ENCODE data around the gene WFIKKN2. TPM values are rescaled to one million over a fixed set of nuclear protein-coding genes. Genes with fewer than 3 reads are reported as not detected.

WFIKKN2 gene
- total and polyA plus RNA-seq, 2 of the 13 experiments (the other 11 are each of a cell fraction or from before 2014, with no cell fraction given), result not detected

DNA sequence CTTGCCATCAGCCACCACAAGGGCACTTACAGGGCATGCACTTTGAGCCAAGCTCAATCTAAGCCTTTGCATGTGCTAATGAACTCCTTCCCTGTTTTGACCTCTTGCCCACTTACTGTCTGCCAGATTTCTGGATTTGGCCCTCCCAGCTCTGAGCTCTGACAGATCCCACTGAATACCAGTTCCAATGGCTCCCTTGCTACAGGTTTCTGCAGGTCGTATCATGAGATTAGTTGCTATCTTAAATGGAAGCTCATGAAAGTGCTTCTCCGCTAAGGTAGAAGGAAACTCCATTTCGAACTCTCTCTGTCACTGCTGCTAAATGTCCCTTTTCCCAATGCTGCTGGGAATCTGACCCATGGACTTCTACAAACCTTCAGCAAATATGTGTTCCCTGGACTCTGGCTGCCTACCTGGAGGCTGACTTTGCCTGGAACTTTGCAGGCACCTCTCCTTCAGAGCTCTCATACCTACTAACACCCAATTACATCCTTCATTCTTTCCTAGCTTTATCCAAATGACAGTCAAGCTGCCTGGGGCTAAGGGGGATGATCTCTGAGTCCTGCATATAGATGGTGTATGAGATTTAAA is 54.2 kb downstream of the WFIKKN2 start (continued):
- no peak for TF ChIP-seq LCORL (IDR thresholded peaks at IDR 0.05)
- peak; percentile 76 for TF ChIP-seq LCORL (CRISPR knock-in tag; IDR thresholded peaks at IDR 0.05)
- TF ChIP-seq ZNF10 (CRISPR knock-in tag; IDR thresholded peaks at IDR 0.05; ENCODE audit: borderline replicate concordance, low read depth), result no peak
- no peak for TF ChIP-seq ZFYVE20 (CRISPR knock-in tag; IDR thresholded peaks at IDR 0.05; ENCODE audit: borderline replicate concordance, low read depth)
- peak; percentile 39; the same call in 1 of the 2 replicates for TF ChIP-seq GFI1 (CRISPR knock-in tag; IDR thresholded peaks at IDR 0.05; ENCODE audit: borderline replicate concordance)
- TF ChIP-seq TEAD2 (CRISPR knock-in tag; IDR thresholded peaks at IDR 0.05), result no peak
- no peak for TF ChIP-seq ATF7 (IDR thresholded peaks at IDR 0.05)
- no peak; the same call in 1 of the 2 replicates for TF ChIP-seq ATF7 (CRISPR knock-in tag; IDR thresholded peaks at IDR 0.05)
- TF ChIP-seq MIER2 (CRISPR knock-in tag; IDR thresholded peaks at IDR 0.05), result no peak
- TF ChIP-seq THYN1 (CRISPR knock-in tag; IDR thresholded peaks at IDR 0.05; ENCODE audit: borderline replicate concordance, low read depth), result 0 out of 2 replicates have a peak, but pooled peaks have one; percentile 68
- no peak for TF ChIP-seq RFXANK (CRISPR knock-in tag; IDR thresholded peaks at IDR 0.05)
- peak; percentile 65 for TF ChIP-seq KDM6A (CRISPR knock-in tag; IDR thresholded peaks at IDR 0.05; ENCODE audit: low read depth)
- TF ChIP-seq, protein P1, sequence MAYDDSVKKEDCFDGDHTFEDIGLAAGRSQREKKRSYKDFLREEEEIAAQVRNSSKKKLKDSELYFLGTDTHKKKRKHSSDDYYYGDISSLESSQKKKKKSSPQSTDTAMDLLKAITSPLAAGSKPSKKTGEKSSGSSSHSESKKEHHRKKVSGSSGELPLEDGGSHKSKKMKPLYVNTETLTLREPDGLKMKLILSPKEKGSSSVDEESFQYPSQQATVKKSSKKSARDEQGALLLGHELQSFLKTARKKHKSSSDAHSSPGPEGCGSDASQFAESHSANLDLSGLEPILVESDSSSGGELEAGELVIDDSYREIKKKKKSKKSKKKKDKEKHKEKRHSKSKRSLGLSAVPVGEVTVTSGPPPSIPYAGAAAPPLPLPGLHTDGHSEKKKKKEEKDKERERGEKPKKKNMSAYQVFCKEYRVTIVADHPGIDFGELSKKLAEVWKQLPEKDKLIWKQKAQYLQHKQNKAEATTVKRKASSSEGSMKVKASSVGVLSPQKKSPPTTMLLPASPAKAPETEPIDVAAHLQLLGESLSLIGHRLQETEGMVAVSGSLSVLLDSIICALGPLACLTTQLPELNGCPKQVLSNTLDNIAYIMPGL (CRISPR knock-in tag; IDR thresholded peaks at IDR 0.05; ENCODE audit: borderline replicate concordance in 1 of 2, low read depth in 1 of 2), result peak in 1 of 2 experiments; percentile 60; a peak in 1 of 4 replicates
- no peak for TF ChIP-seq JUNB (CRISPR knock-in tag; IDR thresholded peaks at IDR 0.05; ENCODE audit: borderline replicate concordance)
- TF ChIP-seq RXRA (CRISPR knock-in tag; IDR thresholded peaks at IDR 0.05), result peak; percentile 80; the same call in 1 of the 2 replicates
- no peak for TF ChIP-seq MXD4 (CRISPR knock-in tag; IDR thresholded peaks at IDR 0.05)
- TF ChIP-seq SP4 (CRISPR knock-in tag; IDR thresholded peaks at IDR 0.05), result peak; percentile 49; the same call in 1 of the 2 replicates
- 0 out of 2 replicates have a peak, but pooled peaks have one; percentile 23 for TF ChIP-seq ZNF263 (CRISPR knock-in tag; IDR thresholded peaks at IDR 0.05)
- TF ChIP-seq MYNN (CRISPR knock-in tag; IDR thresholded peaks at IDR 0.05; ENCODE audit: low read depth), result no peak
- TF ChIP-seq SAP130 (CRISPR knock-in tag; IDR thresholded peaks at IDR 0.05; ENCODE audit: low read depth), result peak; percentile 61
- TF ChIP-seq, protein P2, sequence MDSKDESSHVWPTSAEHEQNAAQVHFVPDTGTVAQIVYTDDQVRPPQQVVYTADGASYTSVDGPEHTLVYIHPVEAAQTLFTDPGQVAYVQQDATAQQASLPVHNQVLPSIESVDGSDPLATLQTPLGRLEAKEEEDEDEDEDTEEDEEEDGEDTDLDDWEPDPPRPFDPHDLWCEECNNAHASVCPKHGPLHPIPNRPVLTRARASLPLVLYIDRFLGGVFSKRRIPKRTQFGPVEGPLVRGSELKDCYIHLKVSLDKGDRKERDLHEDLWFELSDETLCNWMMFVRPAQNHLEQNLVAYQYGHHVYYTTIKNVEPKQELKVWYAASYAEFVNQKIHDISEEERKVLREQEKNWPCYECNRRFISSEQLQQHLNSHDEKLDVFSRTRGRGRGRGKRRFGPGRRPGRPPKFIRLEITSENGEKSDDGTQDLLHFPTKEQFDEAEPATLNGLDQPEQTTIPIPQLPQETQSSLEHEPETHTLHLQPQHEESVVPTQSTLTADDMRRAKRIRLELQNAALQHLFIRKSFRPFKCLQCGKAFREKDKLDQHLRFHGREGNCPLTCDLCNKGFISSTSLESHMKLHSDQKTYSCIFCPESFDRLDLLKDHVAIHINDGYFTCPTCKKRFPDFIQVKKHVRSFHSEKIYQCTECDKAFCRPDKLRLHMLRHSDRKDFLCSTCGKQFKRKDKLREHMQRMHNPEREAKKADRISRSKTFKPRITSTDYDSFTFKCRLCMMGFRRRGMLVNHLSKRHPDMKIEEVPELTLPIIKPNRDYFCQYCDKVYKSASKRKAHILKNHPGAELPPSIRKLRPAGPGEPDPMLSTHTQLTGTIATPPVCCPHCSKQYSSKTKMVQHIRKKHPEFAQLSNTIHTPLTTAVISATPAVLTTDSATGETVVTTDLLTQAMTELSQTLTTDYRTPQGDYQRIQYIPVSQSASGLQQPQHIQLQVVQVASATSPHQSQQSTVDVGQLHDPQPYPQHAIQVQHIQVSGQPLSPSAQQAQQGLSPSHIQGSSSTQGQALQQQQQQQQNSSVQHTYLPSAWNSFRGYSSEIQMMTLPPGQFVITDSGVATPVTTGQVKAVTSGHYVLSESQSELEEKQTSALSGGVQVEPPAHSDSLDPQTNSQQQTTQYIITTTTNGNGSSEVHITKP (CRISPR knock-in tag; IDR thresholded peaks at IDR 0.05; ENCODE audit: low read depth), result 0 out of 2 replicates have a peak, but pooled peaks have one; percentile 17
- TF ChIP-seq EED (CRISPR knock-in tag; IDR thresholded peaks at IDR 0.05), result no peak
- TF ChIP-seq ZBTB3 (CRISPR knock-in tag; IDR thresholded peaks at IDR 0.05; ENCODE audit: borderline replicate concordance, low read depth), result 0 out of 2 replicates have a peak, but pooled peaks have one; percentile 29
- no peak for TF ChIP-seq ARNTL (CRISPR knock-in tag; IDR thresholded peaks at IDR 0.05)
- TF ChIP-seq ZNF605 (CRISPR knock-in tag; IDR thresholded peaks at IDR 0.05), result peak; percentile 32; the same call in 1 of the 2 replicates
- TF ChIP-seq BRCA1 (CRISPR knock-in tag; IDR thresholded peaks at IDR 0.05), result no peak
- TF ChIP-seq ZNF329 (CRISPR knock-in tag; IDR thresholded peaks at IDR 0.05; ENCODE audit: low read depth), result no peak
